PC-3 (cell line): ENCODE results near the gene TIMP3.

Experiments
- EZH2 ChIP-seq: fragments of 300-600 bp; sonication (generic); IDR thresholded peaks from one replicate; pipeline ENCODE4 v1.6.1; 2017; ENCODE audit warnings: antibody characterized with exemption, mild to moderate bottlenecking, low read length; ENCODE audit not compliant: unreplicated experiment
- EZH2phosphoT487 ChIP-seq: fragments of 300-600 bp; sonication (generic); IDR thresholded peaks from 2 replicates; pipeline ENCODE4 v1.6.1; 2018; ENCODE audit warnings: mild to moderate bottlenecking, antibody characterized with exemption, low read length, borderline replicate concordance
- TF ChIP-seq, protein P1 (sequence below): fragments of 300-600 bp; sonication (generic); conservative IDR thresholded peaks from 2 replicates; pipeline ENCODE4 v1.5.1; 2017; ENCODE audit warnings: antibody characterized with exemption, low read depth, mild to moderate bottlenecking, low read length

DNA sequence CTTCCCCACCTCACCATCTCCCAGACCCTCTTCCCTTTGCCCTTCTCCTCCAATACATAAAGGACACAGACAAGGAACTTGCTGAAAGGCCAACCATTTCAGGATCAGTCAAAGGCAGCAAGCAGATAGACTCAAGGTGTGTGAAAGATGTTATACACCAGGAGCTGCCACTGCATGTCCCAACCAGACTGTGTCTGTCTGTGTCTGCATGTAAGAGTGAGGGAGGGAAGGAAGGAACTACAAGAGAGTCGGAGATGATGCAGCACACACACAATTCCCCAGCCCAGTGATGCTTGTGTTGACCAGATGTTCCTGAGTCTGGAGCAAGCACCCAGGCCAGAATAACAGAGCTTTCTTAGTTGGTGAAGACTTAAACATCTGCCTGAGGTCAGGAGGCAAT lies 58.2 kb downstream of the TIMP3 start:
- TF ChIP-seq, protein P1, sequence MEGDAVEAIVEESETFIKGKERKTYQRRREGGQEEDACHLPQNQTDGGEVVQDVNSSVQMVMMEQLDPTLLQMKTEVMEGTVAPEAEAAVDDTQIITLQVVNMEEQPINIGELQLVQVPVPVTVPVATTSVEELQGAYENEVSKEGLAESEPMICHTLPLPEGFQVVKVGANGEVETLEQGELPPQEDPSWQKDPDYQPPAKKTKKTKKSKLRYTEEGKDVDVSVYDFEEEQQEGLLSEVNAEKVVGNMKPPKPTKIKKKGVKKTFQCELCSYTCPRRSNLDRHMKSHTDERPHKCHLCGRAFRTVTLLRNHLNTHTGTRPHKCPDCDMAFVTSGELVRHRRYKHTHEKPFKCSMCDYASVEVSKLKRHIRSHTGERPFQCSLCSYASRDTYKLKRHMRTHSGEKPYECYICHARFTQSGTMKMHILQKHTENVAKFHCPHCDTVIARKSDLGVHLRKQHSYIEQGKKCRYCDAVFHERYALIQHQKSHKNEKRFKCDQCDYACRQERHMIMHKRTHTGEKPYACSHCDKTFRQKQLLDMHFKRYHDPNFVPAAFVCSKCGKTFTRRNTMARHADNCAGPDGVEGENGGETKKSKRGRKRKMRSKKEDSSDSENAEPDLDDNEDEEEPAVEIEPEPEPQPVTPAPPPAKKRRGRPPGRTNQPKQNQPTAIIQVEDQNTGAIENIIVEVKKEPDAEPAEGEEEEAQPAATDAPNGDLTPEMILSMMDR: no peak
- no peak for TF ChIP-seq EZH2phosphoT487
- no peak for TF ChIP-seq EZH2
